GM12878 (cell line): ENCODE measurements around the gene NEDD8. TPM values are rescaled to one million over a fixed set of nuclear protein-coding genes. Genes with fewer than 3 reads are reported as not detected.

Source experiments
- BCL11A ChIP-seq: IDR thresholded peaks from 2 replicates; pipeline ENCODE4 v1.6.1; 2011; ENCODE audit warnings: low read depth, low read length
- BMI1 ChIP-seq: fragments of 450-650 bp; IDR thresholded peaks from 2 replicates; pipeline ENCODE4 v1.6.1; 2016; ENCODE audit warnings: mild to moderate bottlenecking, moderate library complexity, borderline replicate concordance
- CBX3 ChIP-seq: fragments of 200-600 bp; sonication (generic); IDR thresholded peaks from 2 replicates; pipeline ENCODE4 v1.6.1; 2016; ENCODE audit warnings: low read depth, borderline replicate concordance
- CEBPZ ChIP-seq: fragments of 150-350 bp; IDR thresholded peaks from 2 replicates; pipeline ENCODE4 v1.6.1; 2016; ENCODE audit warnings: low read depth, low read length
- CREB1 ChIP-seq: IDR thresholded peaks from 2 replicates; pipeline ENCODE4 v1.6.1; 2012; ENCODE audit warnings: low read depth, mild to moderate bottlenecking, inconsistent platforms
- FOXK2 ChIP-seq: fragments of 450-650 bp; IDR thresholded peaks from 2 replicates; pipeline ENCODE4 v1.6.1; 2017; ENCODE audit warnings: mild to moderate bottlenecking, moderate library complexity
- IKZF2 ChIP-seq, 2 experiments: fragments of 450-650 bp; IDR thresholded peaks; 2 replicates each; pipeline ENCODE4 v1.6.1; 2017; ENCODE audit warnings: mild to moderate bottlenecking in 2 of 2, moderate library complexity in 2 of 2
- KDM1A ChIP-seq: fragments of 200-600 bp; sonication (generic); IDR thresholded peaks from 2 replicates; pipeline ENCODE4 v1.6.1; 2016; ENCODE audit warnings: borderline replicate concordance
- RAD21 ChIP-seq: IDR thresholded peaks from 2 replicates; pipeline ENCODE4 v1.6.1; 2011; ENCODE audit warnings: mild to moderate bottlenecking, low read depth, low read length, moderate library complexity; ENCODE audit not compliant: insufficient read depth
- RELB ChIP-seq: fragments of 450-650 bp; IDR thresholded peaks from 2 replicates; pipeline ENCODE4 v1.6.1; 2017; ENCODE audit warnings: low read depth, mild to moderate bottlenecking, moderate library complexity
- ZNF207 ChIP-seq: fragments of 450-650 bp; IDR thresholded peaks from 2 replicates; pipeline ENCODE4 v1.6.1; 2014; ENCODE audit warnings: antibody characterized with exemption, mild to moderate bottlenecking, borderline replicate concordance
- polyA plus RNA-seq, 11 experiments: library from polyadenylated mRNA; depleted of rRNA in 4 of 11; unstranded in 6 of 11; stranded (reverse) in 5 of 11; fragments of >200 nt; fragmentation: Nextera tagmentation in 4 of 11; fragmentation: Illumina TruSeq in 1 of 11; extraction: Ambion mirVana in 4 of 11; extraction: Trizol in 1 of 11; gene quantifications; 1 replicate in 1 of 11; 2 replicates in 10 of 11; pipeline versions ENCODE4 v1.2.1 to v1.2.3, GENCODE V29; 2011 to 2016; ENCODE audit warnings: inconsistent platforms in 2 of 11, missing spikeins in 2 of 11, low read depth in 1 of 11
- total RNA-seq, 4 experiments: library from RNA; depleted of rRNA in 3 of 4; stranded (reverse); fragments of >200 nt in 3 of 4; fragmentation: Illumina TruSeq in 1 of 4; extraction: Trizol in 1 of 4; gene quantifications; 2 replicates each; pipeline versions ENCODE4 v1.2.1 to v1.2.3, GENCODE V29; 2013 to 2021

NEDD8 gene
- total and polyA plus RNA-seq, 10 of the 15 experiments (the other 5 are each of a cell fraction or from before 2014, with no cell fraction given): 164 to 991 (median 300) TPM

GRCh38 chr14:24271134-24271833 is 39.1 kb upstream of the NEDD8 start, which contains the start of gene RABGGTA (continued):
- TF ChIP-seq KDM1A: no peak
- TF ChIP-seq IKZF2 (IDR thresholded peaks at IDR 0.05): peak in 1 of 2 experiments; percentile 41; a peak in 2 of 4 replicates
- peak; percentile 61; the same call in 1 of the 2 replicates for TF ChIP-seq CREB1
- 0 out of 2 replicates have a peak, but pooled peaks have one; percentile 68 for TF ChIP-seq RELB
- peak; percentile 45; the same call in 1 of the 2 replicates for TF ChIP-seq FOXK2
- 0 out of 2 replicates have a peak, but pooled peaks have one; percentile 25 for TF ChIP-seq RAD21
- TF ChIP-seq BMI1: no peak
- TF ChIP-seq BCL11A: peak; percentile 36; the same call in 1 of the 2 replicates
- TF ChIP-seq CEBPZ: no peak
- TF ChIP-seq CBX3: no peak
- TF ChIP-seq ZNF207: peak; percentile 97; the same call in 1 of the 2 replicates
